Stimulated activated CD8-positive, alpha-beta memory T cell treated with anti-CD3 and anti-CD28 coated beads, Interleukin-12 subunit alpha, Interleukin-12 subunit beta, amount 100 ng/mL, for 24 hours (primary cell): ENCODE measurements around the gene MEF2C.
"Not testable (repeated sequence)": the region's sequence is repeated elsewhere in the genome, so short reads cannot be mapped to it uniquely, and the experiment has no call there.

Experiments used
- DNase-seq: peaks from one replicate; pipeline ENCODE4 v3.0.0-alpha.2; 2020; ENCODE audit errors: extremely low read depth

Gene MEF2C

GRCh38 chr5:88862547-88863175 lies 20.3 kb downstream of the MEF2C start:
- no peak for DNase-seq

DNA sequence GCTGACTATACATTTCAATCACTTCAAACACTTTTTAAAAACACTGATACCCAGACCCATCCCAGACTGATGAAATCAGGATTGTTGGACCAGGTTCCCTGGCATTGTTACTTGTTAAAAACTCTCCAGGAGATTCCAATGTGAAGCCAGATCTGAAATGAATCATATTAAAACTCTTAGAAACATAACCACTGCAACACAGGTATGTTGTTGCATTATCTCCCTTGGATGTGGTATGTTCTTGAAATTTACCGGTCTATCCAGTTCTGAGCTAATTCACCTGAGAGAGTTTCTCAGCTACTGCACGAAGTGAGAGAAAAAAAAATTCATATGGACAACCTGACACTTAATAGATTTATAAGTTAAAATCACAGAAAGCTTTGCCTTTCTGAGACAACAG lies 21.8 kb downstream of the MEF2C start:
- DNase-seq = no peak

DNA sequence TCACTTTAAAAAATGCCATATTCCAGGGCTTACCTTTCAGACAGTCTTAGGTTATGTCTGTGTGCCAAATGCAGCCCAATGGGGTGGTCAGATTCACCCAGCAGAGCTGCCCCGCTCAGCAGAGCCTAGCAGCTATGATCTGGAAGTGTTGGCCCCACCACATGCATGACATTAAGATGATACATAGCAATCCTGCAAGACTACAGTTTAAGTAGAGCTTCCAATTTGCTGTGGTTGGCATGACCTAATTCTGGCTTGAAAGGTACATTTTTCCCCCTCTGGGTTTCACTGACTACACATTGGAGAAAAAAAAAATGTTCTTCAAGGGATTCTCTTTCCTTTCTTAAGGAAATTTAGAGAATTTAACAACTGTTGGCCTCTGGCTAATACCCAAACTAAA lies 22.5 kb downstream of the MEF2C start:
- DNase-seq = no peak

GRCh38 chr5:88858392-88858791 lies 24.6 kb downstream of the MEF2C start:
- no peak for DNase-seq

- not testable (repeated sequence) for DNase-seq
Measured at GRCh38 chr5:88856381-88856780, 26.6 kb downstream of the MEF2C start.

- DNase-seq = no peak
Measured at GRCh38 chr5:88854769-88855168, 28.2 kb downstream of the MEF2C start.

GRCh38 chr5:88847420-88847819 lies 35.6 kb downstream of the MEF2C start:
- DNase-seq = no peak

DNA sequence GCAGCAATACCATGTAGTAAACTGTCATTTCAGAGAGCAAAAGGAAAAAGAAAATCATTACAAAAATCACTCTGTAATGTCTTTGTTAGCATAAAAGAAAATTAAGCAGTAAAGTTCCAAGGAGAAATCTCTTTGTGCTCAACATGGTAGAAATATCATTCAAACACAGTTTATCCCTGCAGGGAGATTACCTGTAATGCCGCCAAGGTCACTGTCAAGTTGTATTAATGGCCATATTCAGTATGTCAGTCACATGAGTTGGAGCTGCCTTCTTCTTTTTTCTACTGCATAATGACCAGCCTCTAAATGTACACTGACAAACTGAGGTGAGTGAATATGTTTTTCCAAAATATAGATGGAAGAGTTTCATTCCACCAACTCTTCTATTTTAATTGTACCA lies 36.5 kb downstream of the MEF2C start:
- DNase-seq = no peak

- no peak for DNase-seq
Measured at GRCh38 chr5:88845081-88845697, 37.8 kb downstream of the MEF2C start.

DNA sequence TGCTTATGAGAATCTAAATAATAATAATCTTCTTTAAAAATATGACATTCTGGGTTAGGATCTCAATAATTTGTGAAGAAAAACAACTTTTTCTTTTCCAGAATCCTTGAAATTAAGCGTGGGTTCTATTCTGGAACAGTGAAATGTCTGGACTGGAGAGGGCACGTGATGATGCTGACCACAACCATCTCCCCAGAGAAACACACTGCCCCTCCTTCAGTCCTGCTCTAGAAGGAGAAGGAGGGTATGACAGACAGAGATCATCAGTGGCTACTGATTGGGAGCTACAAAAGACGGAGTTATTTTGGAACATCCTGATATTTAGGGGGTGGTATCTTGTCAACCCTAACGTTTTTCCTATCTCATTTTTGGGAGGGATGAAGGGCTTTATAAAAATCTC lies 40.2 kb downstream of the MEF2C start:
- DNase-seq = no peak

- DNase-seq = no peak
Measured at GRCh38 chr5:88841212-88841611, 41.8 kb downstream of the MEF2C start.

GRCh38 chr5:88840495-88840894 lies 42.5 kb downstream of the MEF2C start:
- no peak for DNase-seq

GRCh38 chr5:88839238-88839637 lies 43.7 kb downstream of the MEF2C start:
- no peak for DNase-seq

DNA sequence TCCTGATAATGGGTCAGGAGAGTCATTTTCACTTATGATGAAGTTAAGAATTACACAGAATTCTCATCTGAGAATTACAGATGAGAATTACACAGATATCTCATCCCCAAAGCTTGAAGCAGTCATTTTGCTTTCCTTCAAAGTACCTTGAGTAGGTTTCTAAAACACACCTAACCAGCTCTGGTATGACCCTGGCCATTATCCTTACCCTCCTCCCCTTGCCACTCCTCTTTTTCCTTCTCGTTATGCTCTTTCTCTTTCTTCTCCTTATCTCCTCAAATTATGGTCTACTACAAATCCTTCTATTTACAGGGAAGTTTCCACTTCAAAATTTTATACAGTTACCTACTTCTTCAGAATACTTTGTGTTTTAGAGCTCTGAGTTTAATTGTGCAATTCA lies 44.5 kb downstream of the MEF2C start:
- DNase-seq = no peak

DNA sequence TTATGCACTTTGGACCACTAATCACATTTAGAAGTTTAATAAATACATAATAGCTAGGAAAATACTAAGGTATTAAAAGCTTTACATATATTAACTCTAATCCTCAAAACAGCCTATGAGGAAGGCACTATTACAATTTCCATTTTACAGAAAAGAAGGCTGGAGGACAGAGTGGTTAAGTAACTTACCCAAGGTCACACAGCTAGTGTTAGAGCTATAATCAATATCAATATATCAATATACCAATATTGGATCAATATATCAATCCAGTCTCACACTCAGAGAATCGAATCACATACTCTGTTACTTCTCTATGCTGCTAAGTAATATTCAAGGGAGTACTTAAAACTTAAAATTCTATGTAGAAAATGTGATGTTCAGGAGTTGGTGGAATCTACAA lies 45.2 kb downstream of the MEF2C start:
- DNase-seq = no peak

- no peak for DNase-seq
Measured at GRCh38 chr5:88837222-88837621, 45.8 kb downstream of the MEF2C start.

DNA sequence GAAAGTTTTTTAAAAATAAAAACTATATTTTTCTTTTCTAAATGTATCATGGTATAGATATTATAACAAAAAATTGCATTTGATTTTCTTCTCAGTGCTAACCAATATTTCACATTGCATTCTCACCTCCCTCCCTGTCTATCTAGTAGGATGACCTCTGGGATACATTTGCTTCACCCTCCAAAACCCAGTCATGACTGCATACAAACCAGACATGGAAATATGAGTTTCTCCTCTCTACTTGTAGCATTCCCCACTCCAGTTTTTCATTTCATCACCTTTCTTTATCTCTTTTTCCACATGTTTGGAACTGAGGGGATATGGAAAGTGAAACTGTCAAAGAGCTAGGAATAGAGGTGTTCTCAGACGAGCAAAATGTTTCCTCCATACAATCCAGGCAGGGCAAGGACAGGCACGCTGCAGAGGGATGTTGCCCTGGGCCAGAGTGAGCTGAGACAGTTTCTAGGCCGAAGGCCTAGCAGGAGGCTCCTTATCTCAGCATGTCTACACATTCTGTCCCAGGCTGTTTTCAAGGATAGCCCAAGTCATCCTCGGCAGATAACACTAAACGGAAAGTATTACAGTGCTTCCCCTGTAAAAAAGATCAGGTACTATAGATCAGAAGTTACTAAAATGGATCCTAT lies 46.7 kb downstream of the MEF2C start:
- no peak for DNase-seq

- DNase-seq = no peak
Measured at GRCh38 chr5:88834499-88834898, 48.5 kb downstream of the MEF2C start.

- DNase-seq = no peak
Measured at GRCh38 chr5:88834131-88834462, 48.9 kb downstream of the MEF2C start.

GRCh38 chr5:88833371-88834130 lies 49.4 kb downstream of the MEF2C start:
- no peak for DNase-seq

- DNase-seq = no peak
Measured at GRCh38 chr5:88831816-88832215, 51.2 kb downstream of the MEF2C start.

- no peak for DNase-seq
Measured at GRCh38 chr5:88830567-88830966, 52.4 kb downstream of the MEF2C start.

GRCh38 chr5:88829775-88830174 lies 53.2 kb downstream of the MEF2C start:
- no peak for DNase-seq
